Breast epithelium (tissue), 4 donors: Measurements from ENCODE around the gene CNOT1. TPM values are rescaled to one million over a fixed set of nuclear protein-coding genes. Genes with fewer than 3 reads are reported as not detected.

Experiments used
- DNase-seq, 2 donors: peaks; one replicate each; pipeline ENCODE4 v3.0.0-alpha.2; 2019; ENCODE audit warnings: low spot score in 2 of 2
- H3K27ac ChIP-seq, 2 donors: fragments of 200-600 bp; sonication (generic) in 1 of 2; one replicate each; pipeline ENCODE4 v1.5.1; 2016 to 2019; ENCODE audit warnings: mild to moderate bottlenecking in 1 of 2
- H3K27me3 ChIP-seq, 2 donors: fragments of 200-600 bp; sonication (generic) in 1 of 2; one replicate each; pipeline versions ENCODE4 v1.5.1 to v1.6.0; 2017 to 2019; ENCODE audit warnings: control low read depth in 1 of 2, mild to moderate bottlenecking in 1 of 2
- H3K36me3 ChIP-seq: fragments of 200-600 bp; one replicate; pipeline ENCODE4 v1.5.1; 2019
- H3K4me1 ChIP-seq, 2 donors: fragments of 200-600 bp; sonication (generic); one replicate each; pipeline ENCODE4 v1.5.1; 2016 to 2019; ENCODE audit warnings: control low read depth in 1 of 2
- H3K4me3 ChIP-seq, 3 donors: fragments of 200-600 bp; sonication (generic); 1 replicate in 2 of 3; 2 replicates in 1 of 3; pipeline ENCODE4 v1.5.1; 2016 to 2019; ENCODE audit warnings: mild to moderate bottlenecking in 3 of 3, moderate library complexity in 2 of 3
- H3K9me3 ChIP-seq, 2 donors: fragments of 200-600 bp; sonication (generic) in 1 of 2; one replicate each; pipeline ENCODE4 v1.5.1; 2016 to 2019; ENCODE audit warnings: control low read depth in 1 of 2
- CTCF ChIP-seq, 3 donors: fragments of 450-650 bp; IDR thresholded peaks; one replicate each; pipeline ENCODE4 v1.5.1; 2016 to 2017; ENCODE audit warnings: antibody characterized with exemption in 3 of 3, mild to moderate bottlenecking in 3 of 3, moderate library complexity in 3 of 3
- POLR2A ChIP-seq: fragments of 450-650 bp; IDR thresholded peaks from one replicate; pipeline ENCODE4 v1.6.1; 2016; ENCODE audit warnings: antibody characterized with exemption, mild to moderate bottlenecking, moderate library complexity
- POLR2AphosphoS5 ChIP-seq, 3 donors: sonication (generic); formaldehyde crosslinking; IDR thresholded peaks; one replicate each; pipeline ENCODE4 v1.6.1; 2017; ENCODE audit warnings: antibody characterized with exemption in 3 of 3
- intact Hi-C: fragments of 100-400 bp; cut with DNase I; formaldehyde crosslinking; loops from one replicate; pipeline ENCODE4 v1.15.1; 2023; ENCODE audit warnings: low total_unique reads
- total RNA-seq, 3 donors: library from RNA; depleted of rRNA; stranded (reverse); fragments of >200 nt; gene quantifications; one replicate each; pipeline ENCODE4 v1.1.0, GENCODE V29; 2016

CNOT1 gene
- total RNA-seq, 3 donors from 2014 or later: 106 to 140 (median 117) TPM

GRCh38 chr16:58472827-58473226 is 156.8 kb downstream of the CNOT1 start:
- TF ChIP-seq POLR2AphosphoS5 (IDR thresholded peaks at IDR 0.05): no peak
- TF ChIP-seq CTCF (IDR thresholded peaks at IDR 0.05): no peak
- TF ChIP-seq POLR2A: no peak
- no peak for DNase-seq
- no peaks in the 10 kb centered on the region for H3K4me1 ChIP-seq
- no peak overlapping the region for H3K4me3 ChIP-seq
- H3K27me3 ChIP-seq: peaks cover 0 to 14% of the 10 kb centered on the region in 2 donors
- H3K9me3 ChIP-seq: no peaks in the 10 kb centered on the region
- intact Hi-C loops: no loop called here
- H3K36me3 ChIP-seq: no peaks in the 10 kb centered on the region
- H3K27ac ChIP-seq: no peak overlapping the region

- no peak for DNase-seq
- H3K36me3 ChIP-seq: no peaks in the 10 kb centered on the region
- no peak overlapping the region for H3K27ac ChIP-seq
- H3K4me3 ChIP-seq: no peak overlapping the region
- TF ChIP-seq CTCF (IDR thresholded peaks at IDR 0.05) (no peak), POLR2AphosphoS5 (IDR thresholded peaks at IDR 0.05) (no peak), POLR2A (no peak)
- intact Hi-C loops: no loop called here
- H3K9me3 ChIP-seq: no peaks in the 10 kb centered on the region
- peaks cover 0 to 18% of the 10 kb centered on the region in 2 donors for H3K27me3 ChIP-seq
- no peaks in the 10 kb centered on the region for H3K4me1 ChIP-seq
Measured at GRCh38 chr16:58472266-58472665, 157.4 kb downstream of the CNOT1 start.

- H3K4me3 ChIP-seq: no peak overlapping the region
- no peak for DNase-seq
- no peaks in the 10 kb centered on the region for H3K4me1 ChIP-seq
- H3K27me3 ChIP-seq: peaks cover 0 to 27% of the 10 kb centered on the region in 2 donors
- H3K9me3 ChIP-seq: no peaks in the 10 kb centered on the region
- intact Hi-C loops: no loop called here
- H3K36me3 ChIP-seq: no peaks in the 10 kb centered on the region
- H3K27ac ChIP-seq: no peak overlapping the region
- TF ChIP-seq CTCF (IDR thresholded peaks at IDR 0.05): no peak
- TF ChIP-seq POLR2AphosphoS5 (IDR thresholded peaks at IDR 0.05): no peak
- no peak for TF ChIP-seq POLR2A
Measured at GRCh38 chr16:58471209-58471975, 158.2 kb downstream of the CNOT1 start.

Other genes with a start within 250 kb of the CNOT1 start
- gene GINS3, start 237.4 kb downstream of the CNOT1 start, total RNA-seq: 1 to 10 TPM; 2.9 to 7.5 (median 4.5) TPM
- 10 to 100 TPM in 1 of 3 donors, 1 to 10 TPM in 2; 3.7 to 35.0 (median 5.6) TPM for gene NDRG4, start 129.7 kb downstream of the CNOT1 start, total RNA-seq
- 10 to 100 TPM; 20.8 to 47.3 (median 44.9) TPM for gene SETD6, start 114.3 kb downstream of the CNOT1 start, total RNA-seq
- 10 to 100 TPM; 12.7 to 15.4 (median 13.1) TPM for gene SLC38A7, start 54.9 kb upstream of the CNOT1 start, total RNA-seq
- gene GOT2, start 104.5 kb upstream of the CNOT1 start, total RNA-seq: 10 to 100 TPM; 15.4 to 56.2 (median 45.2) TPM